HCT116 (cell line): ENCODE results near the gene FANK1. TPM values are rescaled to one million over a fixed set of nuclear protein-coding genes. Genes with fewer than 3 reads are reported as not detected.

Experiments
- ATAC-seq: fragments of 200-7000 bp; cut with Tn5 transposase; 2 replicates; pipeline ENCODE4 v1.9.1; 2020; ENCODE audit warnings: mild to moderate bottlenecking, moderate library complexity
- BruUV-seq: library from RNA; stranded (reverse); fragments of 400-500 nt; replicated peaks from 2 replicates; lab custom pipeline; 2021; lab: Mats Ljungman, UMichigan
- CTCF ChIA-PET: fragments of 300-600 bp; sonication (Branson Sonifier 250); formaldehyde crosslinking; loops from one replicate; lab custom pipeline; 2021; ENCODE audit warnings: antibody characterized with exemption; lab: Charles Lee
- POLR2A ChIA-PET: fragments of 300-600, 350-600 bp; sonication (Branson Sonifier 250); formaldehyde crosslinking; loops from one replicate; lab custom pipeline; 2021; ENCODE audit warnings: antibody characterized with exemption; lab: Charles Lee
- RAD21 ChIA-PET, 2 experiments: fragments of 300-600 bp; sonication (Branson Sonifier 250); formaldehyde crosslinking; loops; one replicate each; lab custom pipeline; 2023; ENCODE audit warnings: low total read pairs in 2 of 2; ENCODE audit not compliant: uncharacterized antibody in 2 of 2, unreplicated experiment in 2 of 2, low non-redundant PET in 1 of 2; lab: Charles Lee
- DNase-seq: peaks from one replicate; pipeline ENCODE4 v3.0.0-alpha.2; 2010; ENCODE audit warnings: low read depth, low spot score
- H2AFZ ChIP-seq: fragments of 200-600 bp; shearing (Covaris generic), sonication (generic); 2 replicates; pipeline ENCODE4 v1.6.1; 2017; ENCODE audit warnings: low read depth, mixed run types, mixed read lengths, antibody characterized with exemption, low read length; ENCODE audit not compliant: poor library complexity, severe bottlenecking
- H3K27ac ChIP-seq: 2 replicates; pipeline ENCODE4 v1.5.1; 2012; ENCODE audit warnings: low read depth, low read length
- H3K27me3 ChIP-seq: fragments of 200-600 bp; sonication (generic); 2 replicates; pipeline ENCODE4 v1.6.1; 2016; ENCODE audit warnings: mixed run types, low read length, mixed read lengths; ENCODE audit not compliant: insufficient read depth
- H3K36me3 ChIP-seq, 2 experiments: fragments of 200-500 bp in 1 of 2; fragments of 200-600 bp in 1 of 2; sonication (Bioruptor generic) in 1 of 2; sonication (generic) in 1 of 2; 2 replicates each; pipeline versions ENCODE4 v1.5.1 to v1.6.1; 2014 to 2016; ENCODE audit warnings: low read length in 2 of 2, inconsistent platforms in 1 of 2, mixed read lengths in 1 of 2, mixed run types in 1 of 2; ENCODE audit not compliant: insufficient read depth in 2 of 2, control insufficient read depth in 1 of 2
- H3K4me1 ChIP-seq, 2 experiments: fragments of 200-600 bp in 1 of 2; sonication (generic) in 1 of 2; 2 replicates each; pipeline versions ENCODE4 v1.5.1 to v1.6.1; 2012 to 2017; ENCODE audit warnings: low read length in 2 of 2, inconsistent platforms in 1 of 2, mild to moderate bottlenecking in 1 of 2, mixed read lengths in 1 of 2, mixed run types in 1 of 2, moderate library complexity in 1 of 2; ENCODE audit not compliant: insufficient read depth in 2 of 2, control insufficient read depth in 1 of 2
- H3K4me2 ChIP-seq: fragments of 200-600 bp; sonication (generic); 2 replicates; pipeline ENCODE4 v1.6.1; 2017; ENCODE audit warnings: mixed run types, low read length, mixed read lengths
- H3K4me3 ChIP-seq, 2 experiments: fragments of 200-600 bp in 1 of 2; sonication (generic) in 1 of 2; replicated peaks in 1 of 2; 2 replicates each; pipeline ENCODE4 v1.5.1; 2011 to 2016; ENCODE audit warnings: low read length in 2 of 2, control low read depth in 1 of 2, low read depth in 1 of 2, mild to moderate bottlenecking in 1 of 2, mixed read lengths in 1 of 2, mixed run types in 1 of 2
- H3K79me2 ChIP-seq: fragments of 200-600 bp; sonication (generic); 2 replicates; pipeline ENCODE4 v1.6.1; 2017; ENCODE audit warnings: mild to moderate bottlenecking, mixed run types, low read length, moderate library complexity, mixed read lengths; ENCODE audit not compliant: insufficient read depth
- H3K9ac ChIP-seq: fragments of 200-600 bp; sonication (generic); 2 replicates; pipeline ENCODE4 v1.6.1; 2016; ENCODE audit warnings: low read length, mixed read lengths
- H3K9me2 ChIP-seq: fragments of 200-600 bp; sonication (generic), shearing (Covaris generic); 2 replicates; pipeline ENCODE4 v1.6.1; 2017; ENCODE audit warnings: mixed run types, mild to moderate bottlenecking, moderate library complexity; ENCODE audit not compliant: insufficient read depth
- H3K9me3 ChIP-seq, 2 experiments: fragments of 200-500 bp in 1 of 2; fragments of 200-600 bp in 1 of 2; sonication (Bioruptor generic) in 1 of 2; sonication (generic) in 1 of 2; 2 replicates each; pipeline ENCODE4 v1.6.1; 2014 to 2017; ENCODE audit warnings: low read length in 2 of 2, mixed read lengths in 2 of 2, inconsistent platforms in 1 of 2, low read depth in 1 of 2, mild to moderate bottlenecking in 1 of 2, mixed run types in 1 of 2, moderate library complexity in 1 of 2; ENCODE audit not compliant: control insufficient read depth in 1 of 2, insufficient read depth in 1 of 2
- H4K20me1 ChIP-seq: fragments of 200-600 bp; sonication (generic), shearing (Covaris generic); 2 replicates; pipeline ENCODE4 v1.6.1; 2017; ENCODE audit warnings: mixed run types, mild to moderate bottlenecking, moderate library complexity; ENCODE audit not compliant: insufficient read depth
- ATF3 ChIP-seq: IDR thresholded peaks from 2 replicates; pipeline ENCODE4 v1.6.1; 2012
- CBX3 ChIP-seq: IDR thresholded peaks from 2 replicates; pipeline ENCODE4 v1.6.1; 2012; ENCODE audit warnings: low read depth
- CEBPB ChIP-seq: IDR thresholded peaks from 2 replicates; pipeline ENCODE4 v1.6.1; 2012; ENCODE audit warnings: low read depth
- CTCF ChIP-seq, 3 experiments: fragments of 200-600 bp in 1 of 3; sonication (generic) in 1 of 3; IDR thresholded peaks in 2 of 3; conservative IDR thresholded peaks in 1 of 3; 2 replicates each; pipeline ENCODE4 v1.5.1; 2012 to 2017; ENCODE audit warnings: low read depth in 2 of 3, low read length in 2 of 3, antibody characterized with exemption in 1 of 3, borderline replicate concordance in 1 of 3, control low read depth in 1 of 3, mild to moderate bottlenecking in 1 of 3, mixed read lengths in 1 of 3, mixed run types in 1 of 3, moderate library complexity in 1 of 3; ENCODE audit not compliant: insufficient read depth in 1 of 3
- ELF1 ChIP-seq: IDR thresholded peaks from 2 replicates; pipeline ENCODE4 v1.6.1; 2012; ENCODE audit warnings: low read depth, borderline replicate concordance
- EZH2phosphoT487 ChIP-seq: fragments of 200-600 bp; IDR thresholded peaks from 2 replicates; pipeline ENCODE4 v1.6.1; 2018; ENCODE audit warnings: antibody characterized with exemption, borderline replicate concordance
- JUND ChIP-seq: IDR thresholded peaks from 2 replicates; pipeline ENCODE4 v1.6.1; 2012
- REST ChIP-seq: IDR thresholded peaks from 2 replicates; pipeline ENCODE4 v1.6.1; 2012; ENCODE audit warnings: low read depth
- SIN3A ChIP-seq: IDR thresholded peaks from 2 replicates; pipeline ENCODE4 v1.6.1; 2012; ENCODE audit warnings: low read depth
- YY1 ChIP-seq: IDR thresholded peaks from 2 replicates; pipeline ENCODE4 v1.6.1; 2011; ENCODE audit warnings: low read length, low read depth, moderate library complexity, mild to moderate bottlenecking; ENCODE audit not compliant: insufficient replicate concordance; ENCODE audit errors: extremely low read depth
- ZFX ChIP-seq: fragments of 450-650 bp; IDR thresholded peaks from 2 replicates; pipeline ENCODE4 v1.6.1; 2017
- intact Hi-C: fragments of 100-400 bp; cut with micrococcal nuclease; formaldehyde crosslinking; loops from 2 replicates; pipeline ENCODE4 v1.10.0; 2022
- total RNA-seq: library from RNA; stranded (reverse); gene quantifications from one replicate; pipeline ENCODE4 v1.2.1, GENCODE V29; 2021; ENCODE audit not compliant: unreplicated experiment
- TF ChIP-seq, protein P1 (sequence below): IDR thresholded peaks from 2 replicates; pipeline ENCODE4 v1.6.1; 2012

Gene FANK1
- total RNA-seq, 1 experiment from 2014 or later: 5.4 TPM

GRCh38 chr10:126057494-126057893, 161.1 kb downstream of the FANK1 start:
- ATAC-seq (no peak), DNase-seq (no peak)
- H3K4me3 ChIP-seq: no peak overlapping the region
- CTCF ChIA-PET: no interaction called here
- no peak overlapping the region for H2AFZ ChIP-seq
- peaks cover 81% of the 10 kb centered on the region for H3K27me3 ChIP-seq
- RAD21 ChIA-PET: no interaction called here
- no peaks in the 10 kb centered on the region for H3K36me3 ChIP-seq
- H3K4me1 ChIP-seq: peaks cover 8 to 9% of the 10 kb centered on the region in 2 experiments
- no peak overlapping the region for H3K9ac ChIP-seq
- no peaks in the 10 kb centered on the region for H3K79me2 ChIP-seq
- BruUV-seq: no TSS peak
- no peak overlapping the region for H3K27ac ChIP-seq
- no peaks in the 10 kb centered on the region for H3K9me2 ChIP-seq
- no peak overlapping the region for H3K4me2 ChIP-seq
- no peaks in the 10 kb centered on the region for H3K9me3 ChIP-seq
- intact Hi-C loops: no loop called here
- POLR2A ChIA-PET: no interaction called here
- TF ChIP-seq REST (no peak), ZFX (no peak), CEBPB (no peak), CBX3 (no peak), ELF1 (no peak), EZH2phosphoT487 (no peak), SIN3A (no peak), YY1 (no peak), JUND (no peak), CTCF (IDR thresholded peaks at IDR 0.05 in 2 of 3, conservative IDR thresholded peaks at IDR 0.05 in 1 of 3; ENCODE audit: borderline replicate concordance in 1 of 3, insufficient read depth in 1 of 3, low read depth in 2 of 3, low read length in 2 of 3) (no peak), ATF3 (no peak)
- TF ChIP-seq, protein P1, sequence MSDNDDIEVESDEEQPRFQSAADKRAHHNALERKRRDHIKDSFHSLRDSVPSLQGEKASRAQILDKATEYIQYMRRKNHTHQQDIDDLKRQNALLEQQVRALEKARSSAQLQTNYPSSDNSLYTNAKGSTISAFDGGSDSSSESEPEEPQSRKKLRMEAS: no peak
- H4K20me1 ChIP-seq: no peaks in the 10 kb centered on the region
